ENCODE data around the gene MYBPC3. TPM values are rescaled to one million over a fixed set of nuclear protein-coding genes. Genes with fewer than 3 reads are reported as not detected.
A peak's percentile ranks its signal among the peaks of the same experiment; 100 is the strongest.
"Not testable (repeated sequence)": the region's sequence is repeated elsewhere in the genome, so short reads cannot be mapped to it uniquely, and the experiment has no call there.

Gene MYBPC3
- total RNA-seq, 1 experiment from 2014 or later = 0.67 TPM

DNA sequence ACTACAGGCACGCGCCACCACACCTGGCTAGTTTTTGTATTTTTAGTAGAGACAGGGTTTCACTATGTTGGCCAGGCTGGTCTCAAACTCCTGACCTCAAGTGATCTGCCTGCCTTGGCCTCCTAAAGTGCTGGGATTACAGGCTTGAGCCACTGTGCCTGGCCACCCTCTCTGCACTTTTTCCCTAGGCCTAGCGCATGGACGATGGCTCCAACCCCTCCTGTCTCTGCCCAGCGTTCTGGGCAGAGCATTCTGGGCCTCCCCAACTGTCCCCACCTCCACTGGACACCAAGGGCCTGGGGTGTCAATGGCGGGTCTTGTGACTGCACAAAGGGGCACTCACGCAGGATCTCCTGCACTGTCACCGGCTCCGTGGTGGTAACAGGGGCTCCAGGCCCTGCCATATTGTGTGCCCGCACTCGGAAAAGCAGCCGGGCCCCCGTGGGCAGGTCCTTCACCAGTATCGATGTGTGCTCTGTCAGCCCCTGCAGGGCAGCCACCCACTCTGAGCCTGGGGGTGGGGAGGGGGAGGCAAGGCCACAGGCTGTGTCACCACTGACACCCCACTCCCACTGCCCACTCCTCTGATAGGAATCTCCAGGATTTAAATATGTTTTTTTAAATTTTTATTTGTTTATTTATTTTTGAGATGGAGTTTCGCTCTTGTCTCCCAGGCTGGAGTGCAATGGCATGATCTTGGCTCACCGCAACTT lies 17.6 kb downstream of the MYBPC3 start:
- not testable (repeated sequence) for H2AFZ ChIP-seq (ENCODE audit: low read length); DNase-seq; H3K27me3 ChIP-seq (ENCODE audit: low read length); H3K36me3 ChIP-seq (ENCODE audit: insufficient read depth, low read length); H3K4me1 ChIP-seq (ENCODE audit: low read length); H3K4me2 ChIP-seq (ENCODE audit: low read depth, low read length, poor library complexity, severe bottlenecking); H3K9me3 ChIP-seq (ENCODE audit: low read length); H4K20me1 ChIP-seq (ENCODE audit: insufficient read depth, low read depth, low read length); H3K9ac ChIP-seq (ENCODE audit: low read length); H3K79me2 ChIP-seq (ENCODE audit: low read length); H3K4me3 ChIP-seq (ENCODE audit: low read length); H3K27ac ChIP-seq (ENCODE audit: low read length); H3K9me2 ChIP-seq (replicated peaks; ENCODE audit: insufficient read depth, low read length)

- Histone ChIP-seq H3K9ac (ENCODE audit: low read length) (no peak overlapping the region), H3K79me2 (ENCODE audit: low read length) (no peaks in the 10 kb centered on the region), H3K4me2 (ENCODE audit: low read depth, low read length, poor library complexity, severe bottlenecking) (no peak overlapping the region), H2AFZ (ENCODE audit: low read length) (no peak overlapping the region), H3K4me3 (ENCODE audit: low read length) (no peak overlapping the region), H3K9me2 (replicated peaks; ENCODE audit: insufficient read depth, low read length) (no peaks in the 10 kb centered on the region), H3K27me3 (ENCODE audit: low read length) (no peaks in the 10 kb centered on the region), H3K27ac (ENCODE audit: low read length) (no peak overlapping the region), H4K20me1 (ENCODE audit: insufficient read depth, low read depth, low read length) (no peaks in the 10 kb centered on the region), H3K9me3 (ENCODE audit: low read length) (no peaks in the 10 kb centered on the region), H3K4me1 (ENCODE audit: low read length) (peaks cover 5% of the 10 kb centered on the region; the same call in 1 of the 2 replicates), H3K36me3 (ENCODE audit: insufficient read depth, low read length) (0 out of 2 replicates have a peak, but pooled peaks cover under 1% of the 10 kb centered on the region)
- DNase-seq = no peak
Observed at GRCh38 chr11:47333886-47334443, 18.5 kb downstream of the MYBPC3 start.

DNA sequence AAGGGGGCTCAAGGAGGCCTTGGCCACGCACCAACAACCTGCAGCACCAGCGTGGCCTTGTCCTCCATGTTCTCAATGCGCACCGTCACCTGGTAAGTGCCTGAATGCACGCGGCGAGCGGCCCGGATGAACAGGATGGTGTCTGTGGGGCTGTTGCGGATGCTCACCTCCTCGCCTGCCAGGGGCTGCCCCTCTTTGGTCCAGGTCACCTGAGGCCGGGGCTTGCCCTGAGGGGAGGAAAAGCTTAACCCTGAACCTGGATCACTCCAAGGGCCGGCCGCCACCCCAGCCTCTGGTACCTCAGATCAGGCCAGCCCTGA lies 19.0 kb downstream of the MYBPC3 start:
- no peak for DNase-seq
- Histone ChIP-seq H3K4me2 (ENCODE audit: low read depth, low read length, poor library complexity, severe bottlenecking) (no peak overlapping the region), H3K4me1 (ENCODE audit: low read length) (peaks cover 10% of the 10 kb centered on the region), H2AFZ (ENCODE audit: low read length) (no peak overlapping the region), H3K36me3 (ENCODE audit: insufficient read depth, low read length) (0 out of 2 replicates have a peak, but pooled peaks cover 5% of the 10 kb centered on the region), H3K27me3 (ENCODE audit: low read length) (no peaks in the 10 kb centered on the region), H3K4me3 (ENCODE audit: low read length) (no peak overlapping the region), H3K27ac (ENCODE audit: low read length) (no peak overlapping the region), H3K9me2 (replicated peaks; ENCODE audit: insufficient read depth, low read length) (no peaks in the 10 kb centered on the region), H4K20me1 (ENCODE audit: insufficient read depth, low read depth, low read length) (no peaks in the 10 kb centered on the region), H3K9me3 (ENCODE audit: low read length) (no peaks in the 10 kb centered on the region), H3K9ac (ENCODE audit: low read length) (no peak overlapping the region), H3K79me2 (ENCODE audit: low read length) (no peaks in the 10 kb centered on the region)

DNA sequence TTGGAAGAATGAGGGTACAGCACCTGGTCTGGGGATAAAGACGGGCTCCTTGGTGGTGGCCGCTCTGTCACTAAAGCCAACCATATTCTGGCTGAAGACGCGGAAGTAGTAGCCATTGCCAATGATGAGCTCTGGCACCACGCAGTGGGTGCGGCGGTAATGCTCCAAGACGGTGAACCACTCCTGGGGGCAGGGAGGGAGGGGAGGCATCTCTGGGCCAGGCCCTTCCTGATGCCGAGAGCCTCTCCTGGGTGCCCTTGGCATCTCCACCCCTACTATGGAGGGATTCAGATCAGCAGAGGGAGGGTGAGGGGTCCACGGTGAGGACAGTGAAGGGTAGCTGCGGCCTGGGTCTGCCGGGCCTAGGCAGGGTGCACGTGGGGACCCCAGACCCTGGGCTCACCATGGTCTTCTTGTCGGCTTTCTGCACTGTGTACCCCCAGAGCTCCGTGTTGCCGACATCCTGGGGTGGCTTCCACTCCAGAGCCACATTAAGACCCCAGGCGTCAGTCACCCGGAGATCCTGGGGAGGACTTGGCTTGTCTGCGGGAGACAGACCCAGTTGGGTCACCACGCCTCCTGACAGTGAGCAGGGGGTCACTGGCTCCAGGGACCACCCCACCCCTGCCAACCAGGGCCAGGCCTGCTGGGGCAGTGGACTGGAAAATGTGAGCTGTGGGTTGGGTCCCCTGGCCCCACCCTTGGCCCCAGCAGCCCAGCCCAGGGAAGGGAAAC lies 19.5 kb downstream of the MYBPC3 start:
- Histone ChIP-seq H3K27me3 (ENCODE audit: low read length) (no peaks in the 10 kb centered on the region), H3K9ac (ENCODE audit: low read length) (no peak overlapping the region)
- DNase-seq = no peak

DNA sequence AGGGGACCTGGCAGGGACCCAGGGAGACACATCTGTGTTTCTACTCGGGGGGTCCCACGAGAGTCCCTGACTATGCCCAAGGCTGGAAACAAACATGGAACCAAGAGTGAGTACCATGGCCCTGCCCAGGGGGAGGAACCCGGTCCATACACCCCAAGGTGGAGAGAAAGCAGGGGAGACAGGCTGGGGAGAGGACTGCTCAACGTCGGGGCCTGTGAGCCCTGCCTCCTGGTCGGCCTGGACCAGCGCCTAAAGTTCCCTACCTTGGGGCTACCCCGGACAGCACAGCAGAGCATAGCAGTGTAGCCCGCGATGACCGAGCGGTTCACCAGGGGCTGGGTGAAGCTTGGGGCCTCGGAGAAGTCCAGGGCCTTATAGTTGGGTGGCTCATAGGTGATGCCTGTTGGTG lies 20.2 kb downstream of the MYBPC3 start:
- Histone ChIP-seq H3K9ac (ENCODE audit: low read length) (no peak overlapping the region), H3K9me2 (replicated peaks; ENCODE audit: insufficient read depth, low read length) (no peaks in the 10 kb centered on the region), H3K27ac (ENCODE audit: low read length) (no peak overlapping the region), H3K4me2 (ENCODE audit: low read depth, low read length, poor library complexity, severe bottlenecking) (no peak overlapping the region), H4K20me1 (ENCODE audit: insufficient read depth, low read depth, low read length) (no peaks in the 10 kb centered on the region), H3K79me2 (ENCODE audit: low read length) (no peaks in the 10 kb centered on the region), H3K36me3 (ENCODE audit: insufficient read depth, low read length) (0 out of 2 replicates have a peak, but pooled peaks cover 6% of the 10 kb centered on the region), H3K4me3 (ENCODE audit: low read length) (no peak overlapping the region), H3K9me3 (ENCODE audit: low read length) (no peaks in the 10 kb centered on the region), H3K27me3 (ENCODE audit: low read length) (no peaks in the 10 kb centered on the region), H3K4me1 (ENCODE audit: low read length) (peaks cover 21% of the 10 kb centered on the region), H2AFZ (ENCODE audit: low read length) (no peak overlapping the region)
- no peak for DNase-seq

More for the DNA sequence above, 19.5 kb downstream of the MYBPC3 start:
- no peak overlapping the region for H3K4me2 ChIP-seq (ENCODE audit: low read depth, low read length, poor library complexity, severe bottlenecking)
- no peaks in the 10 kb centered on the region for H3K9me3 ChIP-seq (ENCODE audit: low read length)
- H3K9me2 ChIP-seq (replicated peaks; ENCODE audit: insufficient read depth, low read length) = no peaks in the 10 kb centered on the region
- H3K79me2 ChIP-seq (ENCODE audit: low read length) = no peaks in the 10 kb centered on the region
- H2AFZ ChIP-seq (ENCODE audit: low read length) = no peak overlapping the region
- H3K27ac ChIP-seq (ENCODE audit: low read length) = no peak overlapping the region
- H3K36me3 ChIP-seq (ENCODE audit: insufficient read depth, low read length) = 0 out of 2 replicates have a peak, but pooled peaks cover 6% of the 10 kb centered on the region
- no peaks in the 10 kb centered on the region for H4K20me1 ChIP-seq (ENCODE audit: insufficient read depth, low read depth, low read length)
- peaks cover 15% of the 10 kb centered on the region for H3K4me1 ChIP-seq (ENCODE audit: low read length)
- H3K4me3 ChIP-seq (ENCODE audit: low read length) = no peak overlapping the region

DNA sequence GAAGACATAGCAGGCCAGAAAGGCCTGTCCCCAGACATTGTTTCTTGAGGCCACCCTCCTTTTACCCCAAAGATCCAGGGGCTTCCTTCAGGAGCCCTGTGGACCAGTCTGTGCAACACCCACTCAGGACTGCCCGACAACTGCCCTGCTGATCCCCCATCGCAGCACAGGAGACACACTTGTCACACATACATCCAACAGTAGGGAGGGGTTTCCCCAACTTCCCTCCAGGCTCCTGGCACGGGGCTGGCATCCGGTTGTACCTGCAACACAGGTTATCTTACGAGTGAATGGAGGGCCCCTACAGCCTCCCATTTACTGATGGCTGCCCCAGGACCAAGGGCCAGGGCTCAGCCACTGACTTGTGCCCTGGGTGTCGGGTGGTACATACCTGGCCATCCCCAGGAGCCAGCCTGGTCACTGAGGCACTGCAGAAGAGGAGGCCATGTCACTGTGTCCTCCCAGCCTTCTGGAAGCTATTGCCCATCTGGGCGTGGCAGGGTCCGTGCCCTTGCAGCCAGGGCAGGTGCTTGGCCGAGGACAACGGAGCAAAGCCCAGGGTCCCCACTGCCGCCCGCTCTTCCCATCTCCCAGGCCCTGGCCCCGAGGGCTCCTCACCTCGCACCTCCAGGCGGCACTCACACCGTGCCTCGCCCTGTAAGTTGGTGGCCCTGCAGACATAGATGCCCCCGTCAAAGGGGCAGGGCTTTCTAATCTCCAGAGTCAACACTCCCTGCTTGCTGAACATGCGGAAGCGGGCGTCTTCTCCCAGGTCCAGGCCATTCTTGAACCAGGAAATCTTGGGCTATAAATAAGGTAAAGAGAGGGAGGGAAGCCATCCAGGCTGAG lies 20.8 kb downstream of the MYBPC3 start:
- no peak overlapping the region for H3K4me3 ChIP-seq (ENCODE audit: low read length)
- peaks cover 23% of the 10 kb centered on the region for H3K4me1 ChIP-seq (ENCODE audit: low read length)
- no peaks in the 10 kb centered on the region for H3K9me3 ChIP-seq (ENCODE audit: low read length)
- no peak for DNase-seq
- no peaks in the 10 kb centered on the region for H4K20me1 ChIP-seq (ENCODE audit: insufficient read depth, low read depth, low read length)
- H3K27ac ChIP-seq (ENCODE audit: low read length) = no peak overlapping the region
- no peak overlapping the region for H3K9ac ChIP-seq (ENCODE audit: low read length)
- no peaks in the 10 kb centered on the region for H3K79me2 ChIP-seq (ENCODE audit: low read length)
- peaks cover 6% of the 10 kb centered on the region; the same call in 1 of the 2 replicates for H3K36me3 ChIP-seq (ENCODE audit: insufficient read depth, low read length)
- no peak overlapping the region for H3K4me2 ChIP-seq (ENCODE audit: low read depth, low read length, poor library complexity, severe bottlenecking)
- no peaks in the 10 kb centered on the region for H3K27me3 ChIP-seq (ENCODE audit: low read length)
- H2AFZ ChIP-seq (ENCODE audit: low read length) = no peak overlapping the region
- H3K9me2 ChIP-seq (replicated peaks; ENCODE audit: insufficient read depth, low read length) = no peaks in the 10 kb centered on the region

- peak overlapping the region; percentile 64 for H3K27ac ChIP-seq (ENCODE audit: low read length)
- H3K9me3 ChIP-seq (ENCODE audit: low read length) = no peaks in the 10 kb centered on the region
- H3K4me1 ChIP-seq (ENCODE audit: low read length) = peaks cover 23% of the 10 kb centered on the region
- no peak overlapping the region for H3K4me2 ChIP-seq (ENCODE audit: low read depth, low read length, poor library complexity, severe bottlenecking)
- H3K27me3 ChIP-seq (ENCODE audit: low read length) = no peaks in the 10 kb centered on the region
- no peaks in the 10 kb centered on the region for H3K79me2 ChIP-seq (ENCODE audit: low read length)
- no peaks in the 10 kb centered on the region for H3K9me2 ChIP-seq (replicated peaks; ENCODE audit: insufficient read depth, low read length)
- no peak overlapping the region for H3K9ac ChIP-seq (ENCODE audit: low read length)
- no peaks in the 10 kb centered on the region for H4K20me1 ChIP-seq (ENCODE audit: insufficient read depth, low read depth, low read length)
- no peak overlapping the region for H2AFZ ChIP-seq (ENCODE audit: low read length)
- H3K4me3 ChIP-seq (ENCODE audit: low read length) = no peak overlapping the region
- H3K36me3 ChIP-seq (ENCODE audit: insufficient read depth, low read length) = peaks cover 6% of the 10 kb centered on the region; the same call in 1 of the 2 replicates
- no peak for DNase-seq
Observed at GRCh38 chr11:47329987-47330931, 22.2 kb downstream of the MYBPC3 start.

Measured in Karpas-422 (cell line).